ENCODE results near the gene LRRC18.

The LRRC18 gene

DNA sequence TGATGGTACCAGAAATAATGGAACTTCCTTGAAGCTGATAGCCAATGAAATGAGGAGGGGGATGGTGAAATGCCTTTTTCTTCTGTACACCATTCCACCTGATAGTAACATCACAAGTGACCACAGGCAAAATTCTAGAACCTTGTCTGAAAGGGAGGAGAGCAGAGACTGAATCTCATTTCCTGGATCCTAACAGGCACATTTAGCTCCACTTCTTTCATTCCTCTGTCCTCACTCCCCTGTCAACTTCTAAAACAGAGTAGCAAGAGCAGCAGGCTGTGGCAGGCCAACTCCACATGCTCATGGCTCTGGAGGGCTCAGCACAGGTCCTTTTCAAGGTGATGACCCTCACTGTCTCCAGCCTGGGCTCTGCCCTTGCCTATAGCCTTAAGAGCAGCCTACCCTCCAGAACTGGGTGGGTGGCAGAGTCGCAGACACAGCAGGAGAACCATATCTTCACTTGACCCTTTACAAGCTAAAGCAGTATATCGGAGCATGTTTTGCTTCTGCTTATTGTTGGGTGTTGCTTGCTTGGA is at the start of gene LRRC18:
Gene LRRC18, minus strand, starts transcription at position 51 of the 536 bp plus-strand sequence. CDS start 25,685 bp downstream, outside the sequence.
- Histone ChIP-seq H3K9ac (ENCODE audit: insufficient read length) (no peak within 1 kb of the TSS), H3K27ac (no peak within 1 kb of the TSS), H3K4me3 (no peak within 1 kb of the TSS), H3K36me3 (ENCODE audit: insufficient read depth, low read length) (no peaks in the 10 kb centered on the region), H3K9me3 (ENCODE audit: low read depth, low read length) (no peaks in the 10 kb centered on the region)
- TF ChIP-seq EZH2 (IDR thresholded peaks at IDR 0.05), result no peak
- no peak for TF ChIP-seq FOXP2 (optimal IDR thresholded peaks at IDR 0.05; ENCODE audit: control extremely low read depth, extremely low read length, insufficient read depth)
- no peak for TF ChIP-seq POLR2AphosphoS5 (IDR thresholded peaks at IDR 0.05; ENCODE audit: borderline replicate concordance, low read depth, low read length)
- no peak for DNase-seq (ENCODE audit: low read depth, low spot score)

DNA sequence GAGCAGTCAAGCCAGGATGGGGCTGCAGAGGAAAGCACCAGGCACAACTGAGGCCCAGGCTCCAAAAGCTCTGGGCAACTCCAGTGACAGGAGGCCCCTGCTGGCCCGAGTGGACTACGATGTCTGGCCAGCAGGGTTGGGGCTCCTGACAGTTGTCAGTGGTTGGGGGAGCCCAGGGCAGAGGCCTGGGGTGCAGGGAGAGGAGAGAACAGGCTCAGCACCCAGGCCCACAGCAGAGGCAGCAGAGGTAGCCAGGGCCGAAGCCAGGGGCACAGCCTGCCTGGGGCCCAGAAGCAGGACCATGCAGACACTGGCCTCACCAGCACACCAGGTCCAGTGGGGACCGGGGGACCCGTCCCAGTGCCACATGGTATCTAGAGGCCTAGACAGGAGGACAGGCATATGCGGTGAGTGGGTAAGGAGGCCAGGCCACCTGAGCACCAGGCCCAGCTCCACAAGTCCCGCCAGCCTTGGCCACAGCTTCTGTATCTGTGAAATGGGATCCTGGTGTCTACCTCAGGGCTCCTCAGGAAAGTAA is 46.0 kb upstream of the LRRC18 start:
- Histone ChIP-seq H3K9me3 (ENCODE audit: low read depth, low read length) (no peaks in the 10 kb centered on the region), H3K27ac (no peak overlapping the region), H3K9ac (ENCODE audit: insufficient read length) (no peak overlapping the region), H3K4me3 (no peak overlapping the region), H3K36me3 (ENCODE audit: insufficient read depth, low read length) (no peaks in the 10 kb centered on the region)
- no peak for DNase-seq (ENCODE audit: low read depth, low spot score)
- TF ChIP-seq FOXP2 (optimal IDR thresholded peaks at IDR 0.05; ENCODE audit: control extremely low read depth, extremely low read length, insufficient read depth) (no peak), EZH2 (IDR thresholded peaks at IDR 0.05) (no peak), POLR2AphosphoS5 (IDR thresholded peaks at IDR 0.05; ENCODE audit: borderline replicate concordance, low read depth, low read length) (no peak)

DNA sequence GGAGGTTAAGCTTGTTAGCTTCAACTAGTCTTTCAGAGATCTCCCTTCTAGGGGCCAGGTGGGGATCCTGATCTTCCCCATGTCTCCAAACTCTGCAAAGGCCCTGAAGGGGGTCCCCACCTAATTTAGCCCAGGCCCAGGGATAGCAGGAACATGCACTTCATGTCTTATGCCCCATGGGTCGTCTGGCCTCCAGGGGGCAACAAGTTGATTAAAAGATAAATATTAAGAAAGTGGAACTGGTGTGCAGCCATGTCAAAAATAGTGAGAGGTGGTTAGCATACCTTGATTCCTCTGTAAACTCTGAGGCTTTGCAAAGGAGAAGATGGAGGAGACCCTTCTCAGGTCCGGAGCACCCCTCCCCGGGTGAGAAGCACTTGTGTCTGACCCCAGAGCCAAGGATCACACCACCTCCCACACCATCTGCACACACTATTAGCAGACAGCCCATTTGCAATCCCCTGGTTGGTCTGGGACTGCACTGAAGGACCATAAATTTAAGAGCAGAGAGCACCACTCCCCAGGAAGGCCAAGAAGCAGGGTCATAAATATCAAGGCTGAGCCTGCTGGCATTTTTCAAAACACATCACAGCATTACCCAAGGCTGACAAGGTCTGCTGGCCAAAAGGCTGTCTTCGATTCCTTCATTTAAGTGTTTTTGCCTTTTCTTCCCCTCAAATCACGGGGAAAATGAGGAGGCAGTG is 44.2 kb upstream of the LRRC18 start:
- H3K36me3 ChIP-seq (ENCODE audit: insufficient read depth, low read length), result no peaks in the 10 kb centered on the region
- TF ChIP-seq POLR2AphosphoS5 (IDR thresholded peaks at IDR 0.05; ENCODE audit: borderline replicate concordance, low read depth, low read length) (no peak), FOXP2 (optimal IDR thresholded peaks at IDR 0.05; ENCODE audit: control extremely low read depth, extremely low read length, insufficient read depth) (no peak), EZH2 (IDR thresholded peaks at IDR 0.05) (no peak)
- DNase-seq (ENCODE audit: low read depth, low spot score), result no peak
- H3K9me3 ChIP-seq (ENCODE audit: low read depth, low read length), result no peaks in the 10 kb centered on the region
- no peak overlapping the region for H3K27ac ChIP-seq
- no peak overlapping the region for H3K4me3 ChIP-seq
- H3K9ac ChIP-seq (ENCODE audit: insufficient read length), result no peak overlapping the region

GRCh38 chr10:48982584-48982983 is 42.9 kb upstream of the LRRC18 start:
- no peak for DNase-seq (ENCODE audit: low read depth, low spot score)
- Histone ChIP-seq H3K4me3 (no peak overlapping the region), H3K36me3 (ENCODE audit: insufficient read depth, low read length) (no peaks in the 10 kb centered on the region), H3K9ac (ENCODE audit: insufficient read length) (no peak overlapping the region), H3K9me3 (ENCODE audit: low read depth, low read length) (no peaks in the 10 kb centered on the region), H3K27ac (no peak overlapping the region)
- TF ChIP-seq FOXP2 (optimal IDR thresholded peaks at IDR 0.05; ENCODE audit: control extremely low read depth, extremely low read length, insufficient read depth) (no peak), POLR2AphosphoS5 (IDR thresholded peaks at IDR 0.05; ENCODE audit: borderline replicate concordance, low read depth, low read length) (no peak), EZH2 (IDR thresholded peaks at IDR 0.05) (no peak)

DNA sequence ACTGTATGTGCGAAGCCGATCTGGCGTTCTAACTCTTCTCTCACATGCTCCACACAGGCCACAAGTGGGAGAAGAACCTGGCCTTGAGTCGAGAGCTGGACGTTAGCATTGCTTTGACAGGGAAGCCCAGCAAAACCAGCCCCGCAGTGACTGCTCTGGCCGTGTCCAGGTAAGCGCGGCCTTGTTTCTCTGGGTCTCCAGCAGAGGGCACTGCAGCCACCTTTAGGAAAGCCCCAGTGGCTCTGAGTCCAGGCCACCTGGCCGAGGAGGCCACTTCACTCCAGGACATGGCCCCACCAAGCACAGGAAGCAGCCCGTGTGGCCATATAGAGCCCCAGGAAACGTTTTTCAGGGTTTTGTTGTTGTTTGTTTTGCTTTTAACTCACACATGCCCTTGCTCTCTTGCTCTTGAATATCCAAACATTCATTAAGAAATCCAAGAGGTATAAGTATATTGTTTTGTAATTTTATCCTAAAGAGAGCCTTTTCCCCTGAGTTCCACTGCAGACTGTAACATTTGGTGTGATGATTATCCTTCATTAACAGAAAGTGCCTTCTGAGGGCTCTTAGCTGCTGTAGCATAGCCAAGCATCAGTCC is 41.8 kb upstream of the LRRC18 start:
- Histone ChIP-seq H3K36me3 (ENCODE audit: insufficient read depth, low read length) (no peaks in the 10 kb centered on the region), H3K9ac (ENCODE audit: insufficient read length) (no peak overlapping the region), H3K4me3 (no peak overlapping the region), H3K27ac (no peak overlapping the region), H3K9me3 (ENCODE audit: low read depth, low read length) (no peaks in the 10 kb centered on the region)
- no peak for DNase-seq (ENCODE audit: low read depth, low spot score)
- TF ChIP-seq EZH2 (IDR thresholded peaks at IDR 0.05) (no peak), FOXP2 (optimal IDR thresholded peaks at IDR 0.05; ENCODE audit: control extremely low read depth, extremely low read length, insufficient read depth) (no peak), POLR2AphosphoS5 (IDR thresholded peaks at IDR 0.05; ENCODE audit: borderline replicate concordance, low read depth, low read length) (no peak)

GRCh38 chr10:48978318-48978717 is 38.7 kb upstream of the LRRC18 start:
- Histone ChIP-seq H3K27ac (no peak overlapping the region), H3K4me3 (no peak overlapping the region), H3K9ac (ENCODE audit: insufficient read length) (no peak overlapping the region), H3K36me3 (ENCODE audit: insufficient read depth, low read length) (no peaks in the 10 kb centered on the region), H3K9me3 (ENCODE audit: low read depth, low read length) (no peaks in the 10 kb centered on the region)
- TF ChIP-seq POLR2AphosphoS5 (IDR thresholded peaks at IDR 0.05; ENCODE audit: borderline replicate concordance, low read depth, low read length) (no peak), EZH2 (IDR thresholded peaks at IDR 0.05) (no peak), FOXP2 (optimal IDR thresholded peaks at IDR 0.05; ENCODE audit: control extremely low read depth, extremely low read length, insufficient read depth) (no peak)
- DNase-seq (ENCODE audit: low read depth, low spot score), result no peak

DNA sequence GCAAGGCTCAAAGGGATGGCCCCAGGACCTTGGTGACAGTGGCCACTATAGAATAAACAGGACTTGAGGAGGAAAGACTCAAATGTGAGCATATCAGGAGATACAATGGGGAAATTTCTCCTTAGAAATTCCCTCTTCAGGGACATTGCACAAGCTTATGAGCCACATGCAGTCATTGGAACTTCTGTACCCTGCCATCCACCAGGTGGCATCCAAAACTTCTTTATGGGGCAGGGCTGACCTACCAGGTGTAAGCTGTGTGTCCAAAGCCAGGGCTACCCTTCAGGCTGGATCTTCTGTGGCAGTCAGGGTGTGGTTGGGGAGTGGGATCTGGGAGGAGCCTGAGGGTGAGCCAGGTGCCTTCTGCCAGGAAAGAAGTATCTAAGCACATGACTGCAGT is 36.6 kb upstream of the LRRC18 start:
- Histone ChIP-seq H3K4me3 (no peak overlapping the region), H3K27ac (no peak overlapping the region), H3K36me3 (ENCODE audit: insufficient read depth, low read length) (no peaks in the 10 kb centered on the region), H3K9me3 (ENCODE audit: low read depth, low read length) (no peaks in the 10 kb centered on the region), H3K9ac (ENCODE audit: insufficient read length) (no peak overlapping the region)
- DNase-seq (ENCODE audit: low read depth, low spot score), result no peak
- no peak for TF ChIP-seq EZH2 (IDR thresholded peaks at IDR 0.05)
- no peak for TF ChIP-seq POLR2AphosphoS5 (IDR thresholded peaks at IDR 0.05; ENCODE audit: borderline replicate concordance, low read depth, low read length)
- TF ChIP-seq FOXP2 (optimal IDR thresholded peaks at IDR 0.05; ENCODE audit: control extremely low read depth, extremely low read length, insufficient read depth), result no peak

- H3K36me3 ChIP-seq (ENCODE audit: insufficient read depth, low read length), result no peaks in the 10 kb centered on the region
- H3K9me3 ChIP-seq (ENCODE audit: low read depth, low read length), result no peaks in the 10 kb centered on the region
- no peak overlapping the region for H3K9ac ChIP-seq (ENCODE audit: insufficient read length)
- DNase-seq (ENCODE audit: low read depth, low spot score), result no peak
- H3K27ac ChIP-seq, result no peak overlapping the region
- TF ChIP-seq EZH2 (IDR thresholded peaks at IDR 0.05) (no peak), FOXP2 (optimal IDR thresholded peaks at IDR 0.05; ENCODE audit: control extremely low read depth, extremely low read length, insufficient read depth) (no peak), POLR2AphosphoS5 (IDR thresholded peaks at IDR 0.05; ENCODE audit: borderline replicate concordance, low read depth, low read length) (no peak)
- H3K4me3 ChIP-seq, result no peak overlapping the region
These were observed 35.0 kb upstream of the LRRC18 start for GRCh38 chr10:48974510-48975156.

Measured in SK-N-MC (cell line).